OCI-LY7 (cell line): ENCODE results near the gene ITPA.

ENCODE experiments used
- EZH2phosphoT487 ChIP-seq: fragments of 200-600 bp; sonication (generic); IDR thresholded peaks from 2 replicates; pipeline ENCODE4 v1.6.1; 2018; ENCODE audit warnings: low read depth, borderline replicate concordance, mild to moderate bottlenecking, mixed run types, antibody characterized with exemption, low read length, moderate library complexity, mixed read lengths
- TF ChIP-seq, protein P1 (sequence below): fragments of 200-600 bp; sonication (generic); conservative IDR thresholded peaks from 2 replicates; pipeline ENCODE4 v1.5.1; 2014; ENCODE audit warnings: mild to moderate bottlenecking, antibody characterized with exemption, low read length, moderate library complexity, mixed read lengths

DNA sequence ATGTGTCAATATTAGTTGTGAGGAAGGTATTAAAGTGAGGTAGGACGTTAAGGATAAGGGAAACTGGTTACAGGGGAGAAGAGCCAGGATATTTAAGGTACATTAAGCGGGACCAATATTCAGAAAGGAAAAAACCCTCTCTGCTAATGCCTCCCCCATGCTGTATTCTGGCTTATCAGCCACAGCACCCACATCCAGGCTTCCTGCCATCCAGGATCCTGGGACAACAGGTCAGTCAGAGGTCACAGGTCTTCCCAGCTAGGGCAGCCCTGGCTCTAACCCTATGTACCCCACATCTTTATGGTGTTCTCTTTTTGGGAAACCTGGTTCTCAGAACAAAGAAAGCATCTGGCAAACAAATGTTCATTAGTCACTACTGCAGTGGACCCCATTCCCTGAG, 10.1 kb upstream of the ITPA start:
- TF ChIP-seq, protein P1, sequence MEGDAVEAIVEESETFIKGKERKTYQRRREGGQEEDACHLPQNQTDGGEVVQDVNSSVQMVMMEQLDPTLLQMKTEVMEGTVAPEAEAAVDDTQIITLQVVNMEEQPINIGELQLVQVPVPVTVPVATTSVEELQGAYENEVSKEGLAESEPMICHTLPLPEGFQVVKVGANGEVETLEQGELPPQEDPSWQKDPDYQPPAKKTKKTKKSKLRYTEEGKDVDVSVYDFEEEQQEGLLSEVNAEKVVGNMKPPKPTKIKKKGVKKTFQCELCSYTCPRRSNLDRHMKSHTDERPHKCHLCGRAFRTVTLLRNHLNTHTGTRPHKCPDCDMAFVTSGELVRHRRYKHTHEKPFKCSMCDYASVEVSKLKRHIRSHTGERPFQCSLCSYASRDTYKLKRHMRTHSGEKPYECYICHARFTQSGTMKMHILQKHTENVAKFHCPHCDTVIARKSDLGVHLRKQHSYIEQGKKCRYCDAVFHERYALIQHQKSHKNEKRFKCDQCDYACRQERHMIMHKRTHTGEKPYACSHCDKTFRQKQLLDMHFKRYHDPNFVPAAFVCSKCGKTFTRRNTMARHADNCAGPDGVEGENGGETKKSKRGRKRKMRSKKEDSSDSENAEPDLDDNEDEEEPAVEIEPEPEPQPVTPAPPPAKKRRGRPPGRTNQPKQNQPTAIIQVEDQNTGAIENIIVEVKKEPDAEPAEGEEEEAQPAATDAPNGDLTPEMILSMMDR: no peak
- TF ChIP-seq EZH2phosphoT487: no peak
